Measurements from ENCODE around the gene DIPK1B.

The DIPK1B gene

DNA sequence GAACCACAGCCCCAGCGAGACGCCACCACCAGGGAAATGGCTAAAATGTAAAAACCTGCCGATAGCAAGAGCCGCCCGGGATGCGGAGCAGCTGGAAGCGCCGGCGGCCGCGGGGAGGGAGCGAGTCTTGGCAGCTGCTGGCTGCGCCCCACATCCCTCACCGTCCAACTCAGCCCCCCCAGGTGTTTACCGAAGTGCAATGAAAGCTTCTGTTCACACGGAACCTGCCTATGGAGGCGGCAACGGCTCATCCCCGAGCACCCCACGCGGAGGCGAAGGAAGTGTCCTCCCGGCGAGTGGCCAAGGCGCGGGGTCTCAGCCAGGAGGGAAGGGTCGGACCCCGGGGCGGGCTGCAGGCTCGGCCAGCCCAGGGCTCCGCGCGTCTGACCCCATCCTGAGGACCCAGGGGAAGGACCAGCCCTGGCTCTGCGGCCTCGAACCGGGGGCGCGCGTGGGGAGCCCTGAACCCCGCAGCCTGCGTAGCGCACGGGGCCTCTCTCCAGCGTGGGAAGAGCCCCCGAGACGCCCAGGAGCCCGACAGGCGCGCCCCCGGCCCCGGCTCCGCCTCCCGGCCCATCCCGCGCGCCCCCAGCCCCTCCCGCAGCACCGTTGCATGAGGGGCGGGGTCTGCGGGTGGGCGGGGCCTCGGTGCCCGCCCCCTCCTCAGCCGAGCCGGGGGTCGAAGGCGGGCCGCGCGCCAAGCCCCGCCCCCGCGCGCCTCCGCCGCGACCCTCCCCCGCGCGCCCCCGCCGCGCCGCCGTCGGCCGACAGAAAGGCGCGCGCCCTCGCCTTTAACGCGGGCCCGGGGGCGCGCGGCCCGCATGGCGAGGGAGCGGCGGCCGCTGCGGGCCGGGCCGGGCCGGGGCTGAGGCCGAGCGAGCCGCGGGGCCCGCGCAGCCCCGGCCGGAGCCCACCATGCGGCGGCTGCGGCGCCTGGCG is at the start of gene DIPK1B:
Gene DIPK1B, plus strand, starts transcription at position 822 of the 939 bp plus-strand sequence. Its CDS starts 94 bp downstream, at position 916.
- H3K4me3 ChIP-seq (ENCODE audit: control insufficient read depth, low read depth, low read length) = no peak within 1 kb of the TSS
- DNase-seq (ENCODE audit: low read depth) = no peak
- TF ChIP-seq, protein P1, sequence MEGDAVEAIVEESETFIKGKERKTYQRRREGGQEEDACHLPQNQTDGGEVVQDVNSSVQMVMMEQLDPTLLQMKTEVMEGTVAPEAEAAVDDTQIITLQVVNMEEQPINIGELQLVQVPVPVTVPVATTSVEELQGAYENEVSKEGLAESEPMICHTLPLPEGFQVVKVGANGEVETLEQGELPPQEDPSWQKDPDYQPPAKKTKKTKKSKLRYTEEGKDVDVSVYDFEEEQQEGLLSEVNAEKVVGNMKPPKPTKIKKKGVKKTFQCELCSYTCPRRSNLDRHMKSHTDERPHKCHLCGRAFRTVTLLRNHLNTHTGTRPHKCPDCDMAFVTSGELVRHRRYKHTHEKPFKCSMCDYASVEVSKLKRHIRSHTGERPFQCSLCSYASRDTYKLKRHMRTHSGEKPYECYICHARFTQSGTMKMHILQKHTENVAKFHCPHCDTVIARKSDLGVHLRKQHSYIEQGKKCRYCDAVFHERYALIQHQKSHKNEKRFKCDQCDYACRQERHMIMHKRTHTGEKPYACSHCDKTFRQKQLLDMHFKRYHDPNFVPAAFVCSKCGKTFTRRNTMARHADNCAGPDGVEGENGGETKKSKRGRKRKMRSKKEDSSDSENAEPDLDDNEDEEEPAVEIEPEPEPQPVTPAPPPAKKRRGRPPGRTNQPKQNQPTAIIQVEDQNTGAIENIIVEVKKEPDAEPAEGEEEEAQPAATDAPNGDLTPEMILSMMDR (IDR thresholded peaks at IDR 0.05; ENCODE audit: control insufficient read depth, insufficient read depth, low read depth, low read length, missing control alignments) = no peak

- TF ChIP-seq, protein P1 (IDR thresholded peaks at IDR 0.05; ENCODE audit: control insufficient read depth, insufficient read depth, low read depth, low read length, missing control alignments) = no peak
- no peak for DNase-seq (ENCODE audit: low read depth)
These were observed 49.5 kb upstream of the DIPK1B start, which contains the start of gene EGFL7 for GRCh38 chr9:136662656-136663581. EGFL7 (plus strand) TSS chr9:136662916; CDS start chr9:136668283, 5,367 bp downstream.

GRCh38 chr9:136664000-136664915 is 48.1 kb upstream of the DIPK1B start:
- TF ChIP-seq, protein P1 (IDR thresholded peaks at IDR 0.05; ENCODE audit: control insufficient read depth, insufficient read depth, low read depth, low read length, missing control alignments) = no peak
- DNase-seq (ENCODE audit: low read depth) = no peak
- no peak overlapping the region for H3K4me3 ChIP-seq (ENCODE audit: control insufficient read depth, low read depth, low read length)

More at GRCh38 chr9:136662656-136663581, 49.5 kb upstream of the DIPK1B start, which contains the start of gene EGFL7:
- H3K4me3 ChIP-seq (ENCODE audit: control insufficient read depth, low read depth, low read length) = no peak within 1 kb of the TSS

- H3K4me3 ChIP-seq (ENCODE audit: control insufficient read depth, low read depth, low read length) = peak overlapping the region; percentile 23
- TF ChIP-seq, protein P1 (IDR thresholded peaks at IDR 0.05; ENCODE audit: control insufficient read depth, insufficient read depth, low read depth, low read length, missing control alignments) = no peak
- no peak for DNase-seq (ENCODE audit: low read depth)
These were observed 47.2 kb upstream of the DIPK1B start for GRCh38 chr9:136665111-136665703.

DNA sequence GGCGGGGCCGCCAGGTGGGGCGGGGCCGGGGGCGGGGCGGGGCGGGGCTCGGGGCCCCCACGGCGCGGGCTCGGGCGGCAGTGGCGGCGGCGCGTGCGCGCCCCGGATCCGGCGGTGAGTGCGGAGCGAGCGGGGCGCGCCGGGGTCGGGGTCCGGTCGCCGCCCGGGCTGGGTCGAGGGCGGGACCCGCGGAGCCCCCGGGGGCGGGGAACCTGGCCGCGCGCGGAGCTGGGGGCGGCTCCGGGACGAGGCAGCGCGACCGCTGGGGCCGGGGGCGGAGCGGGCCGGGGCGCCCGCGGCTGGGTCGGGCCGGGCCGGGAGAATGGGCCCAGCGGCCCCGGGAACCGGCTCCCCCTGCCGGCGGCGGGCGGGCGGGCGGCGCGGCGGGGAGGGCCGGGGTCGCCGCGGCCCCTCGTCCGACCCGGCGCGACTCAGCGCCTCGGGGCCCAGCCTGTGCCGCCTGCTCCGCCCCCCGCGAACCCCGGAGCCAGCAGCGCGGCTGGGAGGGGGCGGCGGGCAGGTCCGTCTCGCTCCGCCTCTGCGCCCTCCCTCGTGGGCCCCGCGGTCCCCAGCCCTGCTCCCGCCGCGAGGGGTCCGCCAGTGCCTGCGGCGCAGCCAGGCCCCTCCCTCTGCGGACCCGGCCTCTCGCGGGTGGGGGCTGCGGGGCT is 46.5 kb upstream of the DIPK1B start:
- TF ChIP-seq, protein P1 (IDR thresholded peaks at IDR 0.05; ENCODE audit: control insufficient read depth, insufficient read depth, low read depth, low read length, missing control alignments) = peak; percentile 9
- H3K4me3 ChIP-seq (ENCODE audit: control insufficient read depth, low read depth, low read length) = peak overlapping the region; percentile 23
- DNase-seq (ENCODE audit: low read depth) = no peak
